ENCODE measurements around the gene RBMS1. TPM values are rescaled to one million over a fixed set of nuclear protein-coding genes. Genes with fewer than 3 reads are reported as not detected.

Gene RBMS1
- total RNA-seq, 1 donor from 2014 or later: 51.1 TPM

DNA sequence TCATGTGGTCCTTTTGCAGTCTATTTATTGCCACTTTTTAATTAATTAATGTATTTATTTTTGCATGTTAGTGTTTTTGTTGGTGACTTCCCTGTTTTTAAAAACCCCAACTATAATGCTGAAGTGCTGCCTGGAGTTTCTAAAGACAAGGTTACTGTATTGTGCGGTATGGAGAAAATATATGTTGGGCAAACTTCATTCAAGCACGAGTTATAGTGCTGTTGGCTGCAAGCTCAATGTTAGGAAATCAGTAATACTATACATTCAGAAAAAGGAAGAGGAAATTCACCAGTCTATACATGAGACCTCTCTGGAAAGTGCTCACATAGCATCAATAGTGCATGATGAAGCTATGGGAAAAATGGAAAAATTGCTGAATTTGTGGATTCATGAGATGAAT lies 15.4 kb upstream of the RBMS1 start:
- Histone ChIP-seq H3K27ac (no peak overlapping the region), H3K27me3 (no peaks in the 10 kb centered on the region), H3K36me3 (no peaks in the 10 kb centered on the region), H3K9me3 (no peaks in the 10 kb centered on the region), H3K4me3 (no peak overlapping the region), H3K4me1 (no peaks in the 10 kb centered on the region)
- intact Hi-C loops (cut with DNase I): no loop called here
- TF ChIP-seq, protein P1, sequence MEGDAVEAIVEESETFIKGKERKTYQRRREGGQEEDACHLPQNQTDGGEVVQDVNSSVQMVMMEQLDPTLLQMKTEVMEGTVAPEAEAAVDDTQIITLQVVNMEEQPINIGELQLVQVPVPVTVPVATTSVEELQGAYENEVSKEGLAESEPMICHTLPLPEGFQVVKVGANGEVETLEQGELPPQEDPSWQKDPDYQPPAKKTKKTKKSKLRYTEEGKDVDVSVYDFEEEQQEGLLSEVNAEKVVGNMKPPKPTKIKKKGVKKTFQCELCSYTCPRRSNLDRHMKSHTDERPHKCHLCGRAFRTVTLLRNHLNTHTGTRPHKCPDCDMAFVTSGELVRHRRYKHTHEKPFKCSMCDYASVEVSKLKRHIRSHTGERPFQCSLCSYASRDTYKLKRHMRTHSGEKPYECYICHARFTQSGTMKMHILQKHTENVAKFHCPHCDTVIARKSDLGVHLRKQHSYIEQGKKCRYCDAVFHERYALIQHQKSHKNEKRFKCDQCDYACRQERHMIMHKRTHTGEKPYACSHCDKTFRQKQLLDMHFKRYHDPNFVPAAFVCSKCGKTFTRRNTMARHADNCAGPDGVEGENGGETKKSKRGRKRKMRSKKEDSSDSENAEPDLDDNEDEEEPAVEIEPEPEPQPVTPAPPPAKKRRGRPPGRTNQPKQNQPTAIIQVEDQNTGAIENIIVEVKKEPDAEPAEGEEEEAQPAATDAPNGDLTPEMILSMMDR (IDR thresholded peaks at IDR 0.05): no peak
- no peak for DNase-seq (ENCODE audit: low spot score in 2 of 2)

DNA sequence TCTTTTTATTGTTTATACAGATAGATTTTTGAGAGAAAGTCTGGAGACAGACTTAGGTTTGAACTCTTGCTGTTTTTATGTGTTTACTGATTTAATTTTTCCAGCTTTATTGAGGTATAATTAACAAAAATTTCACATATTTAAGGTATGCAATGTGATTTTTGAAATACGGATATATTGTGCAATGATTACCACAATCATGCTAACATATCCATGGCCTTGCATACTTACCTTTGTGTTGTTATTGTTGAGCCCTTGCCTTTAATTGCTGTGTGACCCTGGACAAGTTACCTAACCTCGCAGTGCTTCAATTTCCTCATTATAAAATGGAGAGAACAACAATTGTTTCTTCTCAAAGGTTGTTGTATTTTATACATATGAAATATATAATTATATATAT lies 13.9 kb upstream of the RBMS1 start:
- intact Hi-C loops (cut with DNase I): no loop called here
- Histone ChIP-seq H3K4me1 (no peaks in the 10 kb centered on the region), H3K9me3 (no peaks in the 10 kb centered on the region), H3K27ac (no peak overlapping the region), H3K4me3 (no peak overlapping the region), H3K27me3 (no peaks in the 10 kb centered on the region), H3K36me3 (no peaks in the 10 kb centered on the region)
- DNase-seq (ENCODE audit: low spot score in 2 of 2): no peak
- TF ChIP-seq, protein P1 (IDR thresholded peaks at IDR 0.05): no peak

DNA sequence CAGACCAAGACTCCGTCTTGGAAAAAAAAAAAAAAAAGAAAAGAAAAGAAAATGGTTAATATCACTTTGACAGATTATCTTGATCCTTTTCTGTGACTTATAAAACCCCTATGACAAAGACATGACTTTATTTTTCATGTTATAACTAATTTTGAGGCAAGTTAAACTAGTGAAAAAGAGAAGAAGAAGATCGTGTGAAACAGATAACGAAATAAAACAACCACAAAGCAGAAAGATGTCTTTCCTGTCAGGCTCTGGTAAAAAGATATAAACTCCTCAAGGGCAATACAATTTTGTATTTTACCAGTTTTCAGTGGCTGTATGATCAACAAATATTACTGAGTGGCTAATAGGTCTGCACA lies 13.4 kb upstream of the RBMS1 start:
- no peaks in the 10 kb centered on the region for H3K9me3 ChIP-seq
- no peaks in the 10 kb centered on the region for H3K27me3 ChIP-seq
- no peaks in the 10 kb centered on the region for H3K36me3 ChIP-seq
- TF ChIP-seq, protein P1 (IDR thresholded peaks at IDR 0.05): no peak
- no peak for DNase-seq (ENCODE audit: low spot score in 2 of 2)
- H3K4me1 ChIP-seq: no peaks in the 10 kb centered on the region
- no peak overlapping the region for H3K27ac ChIP-seq
- intact Hi-C loops (cut with DNase I): no loop called here
- H3K4me3 ChIP-seq: no peak overlapping the region

DNA sequence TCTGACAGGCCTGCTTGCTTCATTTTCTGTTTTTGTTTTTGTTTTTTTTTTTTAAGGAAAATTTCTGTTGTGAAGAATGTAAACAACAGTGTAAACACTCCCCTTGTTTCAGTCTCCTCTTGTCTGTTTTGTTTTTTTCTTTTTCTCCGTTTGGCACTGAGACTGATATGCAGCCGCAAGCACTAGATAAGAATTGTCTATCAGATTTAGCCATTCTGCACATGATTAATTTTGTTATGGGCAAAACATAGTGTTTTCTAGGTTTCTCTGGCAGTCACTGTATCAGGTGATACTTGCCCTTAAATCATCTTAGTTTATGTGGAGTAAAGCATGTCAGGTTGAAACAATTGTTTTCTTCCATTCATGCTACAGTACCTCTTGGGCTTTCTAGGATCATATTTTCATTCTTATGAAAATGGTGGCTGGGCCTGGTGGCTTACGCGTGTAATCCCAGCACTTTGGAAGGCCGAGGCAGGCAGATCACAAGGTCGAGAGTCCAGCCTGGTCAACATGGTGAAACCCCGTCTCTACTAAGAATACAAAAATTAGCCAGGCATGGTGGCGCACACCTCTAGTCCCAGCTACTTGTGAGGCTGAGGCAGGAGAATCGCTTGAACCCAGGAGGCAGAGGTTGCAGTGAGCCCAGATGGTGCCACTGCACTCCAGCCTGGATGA lies 12.9 kb upstream of the RBMS1 start:
- H3K4me3 ChIP-seq: no peak overlapping the region
- H3K9me3 ChIP-seq: no peaks in the 10 kb centered on the region
- H3K36me3 ChIP-seq: no peaks in the 10 kb centered on the region
- intact Hi-C loops (cut with DNase I): no loop called here
- no peak for DNase-seq (ENCODE audit: low spot score in 2 of 2)
- no peaks in the 10 kb centered on the region for H3K27me3 ChIP-seq
- H3K4me1 ChIP-seq: no peaks in the 10 kb centered on the region
- no peak overlapping the region for H3K27ac ChIP-seq
- TF ChIP-seq, protein P1 (IDR thresholded peaks at IDR 0.05): no peak

DNA sequence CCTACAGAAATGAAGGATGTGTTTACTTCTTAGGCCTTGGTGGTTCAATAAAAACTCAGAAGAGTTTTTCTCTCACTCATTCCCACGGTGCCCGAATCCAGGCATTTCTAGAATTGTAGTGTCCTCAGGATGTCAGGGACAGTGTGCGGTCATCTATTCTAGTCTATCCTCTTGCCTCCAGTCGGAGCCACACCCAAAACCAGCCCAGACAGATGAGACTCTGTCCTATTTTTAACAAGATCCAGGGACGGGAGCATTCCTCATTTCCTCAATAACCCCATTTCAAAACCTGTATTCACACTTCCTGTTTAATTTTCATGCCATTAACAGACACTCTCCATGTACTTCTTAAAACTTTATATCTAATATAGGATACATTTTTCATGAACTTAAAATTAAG lies 11.6 kb upstream of the RBMS1 start:
- Histone ChIP-seq H3K4me1 (no peaks in the 10 kb centered on the region), H3K36me3 (no peaks in the 10 kb centered on the region), H3K4me3 (no peak overlapping the region), H3K9me3 (no peaks in the 10 kb centered on the region), H3K27ac (no peak overlapping the region), H3K27me3 (no peaks in the 10 kb centered on the region)
- TF ChIP-seq, protein P1 (IDR thresholded peaks at IDR 0.05): no peak
- intact Hi-C loops (cut with DNase I): no loop called here
- no peak for DNase-seq (ENCODE audit: low spot score in 2 of 2)

DNA sequence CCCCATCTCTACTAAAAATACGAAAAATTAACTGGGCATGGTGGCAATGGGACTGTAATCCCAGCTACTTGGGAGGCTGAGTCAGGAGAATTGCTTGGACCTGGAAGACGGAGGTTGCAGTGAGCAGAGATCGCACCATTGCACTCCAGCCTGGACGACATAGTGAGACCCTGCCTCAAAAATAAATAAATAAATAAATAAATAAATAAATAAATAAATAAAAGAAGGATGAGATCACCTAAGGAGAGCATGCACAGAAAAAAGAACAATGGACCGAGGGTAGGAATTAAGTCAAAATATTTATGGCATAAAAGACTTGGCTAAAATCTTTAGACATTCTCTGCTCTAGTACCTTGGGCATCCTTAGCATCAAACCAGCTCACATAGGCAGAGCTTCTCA lies 8.9 kb upstream of the RBMS1 start:
- TF ChIP-seq, protein P1 (IDR thresholded peaks at IDR 0.05): no peak
- no peak overlapping the region for H3K27ac ChIP-seq
- H3K27me3 ChIP-seq: no peaks in the 10 kb centered on the region
- peaks cover 0 to 8% of the 10 kb centered on the region in 2 donors for H3K4me1 ChIP-seq
- no peak for DNase-seq (ENCODE audit: low spot score in 2 of 2)
- no peaks in the 10 kb centered on the region for H3K36me3 ChIP-seq
- no peaks in the 10 kb centered on the region for H3K9me3 ChIP-seq
- intact Hi-C loops (cut with DNase I): no loop called here
- H3K4me3 ChIP-seq: no peak overlapping the region
